ENCODE measurements around the gene TOR2A.

DNA sequence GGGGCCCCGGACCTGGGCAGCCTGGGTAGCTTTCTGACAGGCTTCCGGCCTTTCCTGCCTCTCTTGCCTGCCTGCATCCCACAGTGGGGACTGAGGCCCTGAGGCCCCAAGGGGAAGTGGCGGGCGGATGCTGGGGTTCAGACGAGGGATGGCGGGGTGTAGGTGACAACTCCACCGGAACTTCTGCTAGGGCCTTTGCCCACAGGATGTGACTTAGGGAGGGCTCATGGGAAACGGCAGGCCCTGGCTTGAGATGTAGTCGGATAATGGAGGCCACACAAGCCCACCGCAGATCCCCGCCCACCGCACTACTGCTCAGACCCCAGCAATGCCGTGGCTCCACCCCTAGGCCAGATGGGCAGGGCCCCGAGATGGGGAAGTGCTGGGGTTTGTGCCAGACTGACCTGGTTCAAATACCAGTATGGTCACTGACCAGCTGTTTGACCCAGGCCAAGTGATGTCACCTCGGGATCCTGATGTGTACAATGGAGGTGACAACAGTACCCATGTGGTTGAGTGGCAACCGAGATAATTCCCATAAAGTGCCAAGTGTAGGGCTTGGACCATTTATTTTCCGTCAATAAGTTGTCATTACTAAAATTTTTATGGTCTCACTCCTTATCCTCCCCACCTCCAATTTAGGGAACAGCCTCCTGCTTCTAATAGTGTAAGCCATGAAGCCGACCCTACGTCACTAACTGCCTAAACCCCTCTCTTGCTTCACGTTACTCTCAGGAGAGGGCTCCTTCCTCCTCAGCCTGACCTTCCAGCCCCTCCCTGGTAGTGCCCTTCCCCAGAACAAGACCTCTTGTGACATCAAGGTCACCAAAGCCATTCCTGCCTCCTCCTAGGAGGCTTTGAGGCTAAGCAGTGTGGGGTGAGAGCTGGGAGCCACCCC is 48.3 kb upstream of the TOR2A start:
- TF ChIP-seq, protein P1, sequence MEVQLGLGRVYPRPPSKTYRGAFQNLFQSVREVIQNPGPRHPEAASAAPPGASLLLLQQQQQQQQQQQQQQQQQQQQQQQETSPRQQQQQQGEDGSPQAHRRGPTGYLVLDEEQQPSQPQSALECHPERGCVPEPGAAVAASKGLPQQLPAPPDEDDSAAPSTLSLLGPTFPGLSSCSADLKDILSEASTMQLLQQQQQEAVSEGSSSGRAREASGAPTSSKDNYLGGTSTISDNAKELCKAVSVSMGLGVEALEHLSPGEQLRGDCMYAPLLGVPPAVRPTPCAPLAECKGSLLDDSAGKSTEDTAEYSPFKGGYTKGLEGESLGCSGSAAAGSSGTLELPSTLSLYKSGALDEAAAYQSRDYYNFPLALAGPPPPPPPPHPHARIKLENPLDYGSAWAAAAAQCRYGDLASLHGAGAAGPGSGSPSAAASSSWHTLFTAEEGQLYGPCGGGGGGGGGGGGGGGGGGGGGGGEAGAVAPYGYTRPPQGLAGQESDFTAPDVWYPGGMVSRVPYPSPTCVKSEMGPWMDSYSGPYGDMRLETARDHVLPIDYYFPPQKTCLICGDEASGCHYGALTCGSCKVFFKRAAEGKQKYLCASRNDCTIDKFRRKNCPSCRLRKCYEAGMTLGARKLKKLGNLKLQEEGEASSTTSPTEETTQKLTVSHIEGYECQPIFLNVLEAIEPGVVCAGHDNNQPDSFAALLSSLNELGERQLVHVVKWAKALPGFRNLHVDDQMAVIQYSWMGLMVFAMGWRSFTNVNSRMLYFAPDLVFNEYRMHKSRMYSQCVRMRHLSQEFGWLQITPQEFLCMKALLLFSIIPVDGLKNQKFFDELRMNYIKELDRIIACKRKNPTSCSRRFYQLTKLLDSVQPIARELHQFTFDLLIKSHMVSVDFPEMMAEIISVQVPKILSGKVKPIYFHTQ (CRISPR knock-in tag; IDR thresholded peaks at IDR 0.05) = no peak
- TF ChIP-seq, protein P2, sequence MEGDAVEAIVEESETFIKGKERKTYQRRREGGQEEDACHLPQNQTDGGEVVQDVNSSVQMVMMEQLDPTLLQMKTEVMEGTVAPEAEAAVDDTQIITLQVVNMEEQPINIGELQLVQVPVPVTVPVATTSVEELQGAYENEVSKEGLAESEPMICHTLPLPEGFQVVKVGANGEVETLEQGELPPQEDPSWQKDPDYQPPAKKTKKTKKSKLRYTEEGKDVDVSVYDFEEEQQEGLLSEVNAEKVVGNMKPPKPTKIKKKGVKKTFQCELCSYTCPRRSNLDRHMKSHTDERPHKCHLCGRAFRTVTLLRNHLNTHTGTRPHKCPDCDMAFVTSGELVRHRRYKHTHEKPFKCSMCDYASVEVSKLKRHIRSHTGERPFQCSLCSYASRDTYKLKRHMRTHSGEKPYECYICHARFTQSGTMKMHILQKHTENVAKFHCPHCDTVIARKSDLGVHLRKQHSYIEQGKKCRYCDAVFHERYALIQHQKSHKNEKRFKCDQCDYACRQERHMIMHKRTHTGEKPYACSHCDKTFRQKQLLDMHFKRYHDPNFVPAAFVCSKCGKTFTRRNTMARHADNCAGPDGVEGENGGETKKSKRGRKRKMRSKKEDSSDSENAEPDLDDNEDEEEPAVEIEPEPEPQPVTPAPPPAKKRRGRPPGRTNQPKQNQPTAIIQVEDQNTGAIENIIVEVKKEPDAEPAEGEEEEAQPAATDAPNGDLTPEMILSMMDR (IDR thresholded peaks at IDR 0.05) = no peak
- TF ChIP-seq, protein P3, sequence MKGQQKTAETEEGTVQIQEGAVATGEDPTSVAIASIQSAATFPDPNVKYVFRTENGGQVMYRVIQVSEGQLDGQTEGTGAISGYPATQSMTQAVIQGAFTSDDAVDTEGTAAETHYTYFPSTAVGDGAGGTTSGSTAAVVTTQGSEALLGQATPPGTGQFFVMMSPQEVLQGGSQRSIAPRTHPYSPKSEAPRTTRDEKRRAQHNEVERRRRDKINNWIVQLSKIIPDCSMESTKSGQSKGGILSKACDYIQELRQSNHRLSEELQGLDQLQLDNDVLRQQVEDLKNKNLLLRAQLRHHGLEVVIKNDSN (CRISPR knock-in tag; IDR thresholded peaks at IDR 0.05) = no peak
- TF ChIP-seq, protein P4, sequence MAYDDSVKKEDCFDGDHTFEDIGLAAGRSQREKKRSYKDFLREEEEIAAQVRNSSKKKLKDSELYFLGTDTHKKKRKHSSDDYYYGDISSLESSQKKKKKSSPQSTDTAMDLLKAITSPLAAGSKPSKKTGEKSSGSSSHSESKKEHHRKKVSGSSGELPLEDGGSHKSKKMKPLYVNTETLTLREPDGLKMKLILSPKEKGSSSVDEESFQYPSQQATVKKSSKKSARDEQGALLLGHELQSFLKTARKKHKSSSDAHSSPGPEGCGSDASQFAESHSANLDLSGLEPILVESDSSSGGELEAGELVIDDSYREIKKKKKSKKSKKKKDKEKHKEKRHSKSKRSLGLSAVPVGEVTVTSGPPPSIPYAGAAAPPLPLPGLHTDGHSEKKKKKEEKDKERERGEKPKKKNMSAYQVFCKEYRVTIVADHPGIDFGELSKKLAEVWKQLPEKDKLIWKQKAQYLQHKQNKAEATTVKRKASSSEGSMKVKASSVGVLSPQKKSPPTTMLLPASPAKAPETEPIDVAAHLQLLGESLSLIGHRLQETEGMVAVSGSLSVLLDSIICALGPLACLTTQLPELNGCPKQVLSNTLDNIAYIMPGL (CRISPR knock-in tag; IDR thresholded peaks at IDR 0.05) = no peak
- no peak for TF ChIP-seq ESRRA (CRISPR knock-in tag; IDR thresholded peaks at IDR 0.05; ENCODE audit: borderline replicate concordance)
- TF ChIP-seq, protein P5, sequence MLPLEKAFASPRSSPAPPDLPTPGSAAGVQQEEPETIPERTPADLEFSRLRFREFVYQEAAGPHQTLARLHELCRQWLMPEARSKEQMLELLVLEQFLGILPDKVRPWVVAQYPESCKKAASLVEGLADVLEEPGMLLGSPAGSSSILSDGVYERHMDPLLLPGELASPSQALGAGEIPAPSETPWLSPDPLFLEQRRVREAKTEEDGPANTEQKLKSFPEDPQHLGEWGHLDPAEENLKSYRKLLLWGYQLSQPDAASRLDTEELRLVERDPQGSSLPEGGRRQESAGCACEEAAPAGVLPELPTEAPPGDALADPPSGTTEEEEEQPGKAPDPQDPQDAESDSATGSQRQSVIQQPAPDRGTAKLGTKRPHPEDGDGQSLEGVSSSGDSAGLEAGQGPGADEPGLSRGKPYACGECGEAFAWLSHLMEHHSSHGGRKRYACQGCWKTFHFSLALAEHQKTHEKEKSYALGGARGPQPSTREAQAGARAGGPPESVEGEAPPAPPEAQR (CRISPR knock-in tag; IDR thresholded peaks at IDR 0.05) = no peak
- TF ChIP-seq, protein P6, sequence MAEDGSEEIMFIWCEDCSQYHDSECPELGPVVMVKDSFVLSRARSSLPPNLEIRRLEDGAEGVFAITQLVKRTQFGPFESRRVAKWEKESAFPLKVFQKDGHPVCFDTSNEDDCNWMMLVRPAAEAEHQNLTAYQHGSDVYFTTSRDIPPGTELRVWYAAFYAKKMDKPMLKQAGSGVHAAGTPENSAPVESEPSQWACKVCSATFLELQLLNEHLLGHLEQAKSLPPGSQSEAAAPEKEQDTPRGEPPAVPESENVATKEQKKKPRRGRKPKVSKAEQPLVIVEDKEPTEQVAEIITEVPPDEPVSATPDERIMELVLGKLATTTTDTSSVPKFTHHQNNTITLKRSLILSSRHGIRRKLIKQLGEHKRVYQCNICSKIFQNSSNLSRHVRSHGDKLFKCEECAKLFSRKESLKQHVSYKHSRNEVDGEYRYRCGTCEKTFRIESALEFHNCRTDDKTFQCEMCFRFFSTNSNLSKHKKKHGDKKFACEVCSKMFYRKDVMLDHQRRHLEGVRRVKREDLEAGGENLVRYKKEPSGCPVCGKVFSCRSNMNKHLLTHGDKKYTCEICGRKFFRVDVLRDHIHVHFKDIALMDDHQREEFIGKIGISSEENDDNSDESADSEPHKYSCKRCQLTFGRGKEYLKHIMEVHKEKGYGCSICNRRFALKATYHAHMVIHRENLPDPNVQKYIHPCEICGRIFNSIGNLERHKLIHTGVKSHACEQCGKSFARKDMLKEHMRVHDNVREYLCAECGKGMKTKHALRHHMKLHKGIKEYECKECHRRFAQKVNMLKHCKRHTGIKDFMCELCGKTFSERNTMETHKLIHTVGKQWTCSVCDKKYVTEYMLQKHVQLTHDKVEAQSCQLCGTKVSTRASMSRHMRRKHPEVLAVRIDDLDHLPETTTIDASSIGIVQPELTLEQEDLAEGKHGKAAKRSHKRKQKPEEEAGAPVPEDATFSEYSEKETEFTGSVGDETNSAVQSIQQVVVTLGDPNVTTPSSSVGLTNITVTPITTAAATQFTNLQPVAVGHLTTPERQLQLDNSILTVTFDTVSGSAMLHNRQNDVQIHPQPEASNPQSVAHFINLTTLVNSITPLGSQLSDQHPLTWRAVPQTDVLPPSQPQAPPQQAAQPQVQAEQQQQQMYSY (CRISPR knock-in tag; IDR thresholded peaks at IDR 0.05) = no peak
- TF ChIP-seq, protein P7, sequence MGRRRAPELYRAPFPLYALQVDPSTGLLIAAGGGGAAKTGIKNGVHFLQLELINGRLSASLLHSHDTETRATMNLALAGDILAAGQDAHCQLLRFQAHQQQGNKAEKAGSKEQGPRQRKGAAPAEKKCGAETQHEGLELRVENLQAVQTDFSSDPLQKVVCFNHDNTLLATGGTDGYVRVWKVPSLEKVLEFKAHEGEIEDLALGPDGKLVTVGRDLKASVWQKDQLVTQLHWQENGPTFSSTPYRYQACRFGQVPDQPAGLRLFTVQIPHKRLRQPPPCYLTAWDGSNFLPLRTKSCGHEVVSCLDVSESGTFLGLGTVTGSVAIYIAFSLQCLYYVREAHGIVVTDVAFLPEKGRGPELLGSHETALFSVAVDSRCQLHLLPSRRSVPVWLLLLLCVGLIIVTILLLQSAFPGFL (CRISPR knock-in tag; IDR thresholded peaks at IDR 0.05; ENCODE audit: borderline replicate concordance) = no peak
- no peak for TF ChIP-seq TP53 (CRISPR knock-in tag; IDR thresholded peaks at IDR 0.05)
- TF ChIP-seq FOXP1 (CRISPR knock-in tag; IDR thresholded peaks at IDR 0.05; ENCODE audit: borderline replicate concordance) = no peak
- no peak for TF ChIP-seq IRF2 (CRISPR knock-in tag; IDR thresholded peaks at IDR 0.05; ENCODE audit: borderline replicate concordance, low read depth)
- TF ChIP-seq TEAD4 (CRISPR knock-in tag; IDR thresholded peaks at IDR 0.05) = no peak
